Uterus (tissue), 4 donors: ENCODE results near the gene MLXIP. TPM values are rescaled to one million over a fixed set of nuclear protein-coding genes. Genes with fewer than 3 reads are reported as not detected.

Experiments
- DNase-seq, 2 donors: peaks; one replicate each; pipeline ENCODE4 v3.0.0-alpha.2; 2019 to 2020
- H3K27ac ChIP-seq, 2 donors: fragments of 200-600 bp; sonication (generic); 1 replicate in 1 of 2; 2 replicates in 1 of 2; pipeline ENCODE4 v1.5.1; 2016 to 2018
- H3K27me3 ChIP-seq, 2 donors: fragments of 200-600 bp; sonication (generic); one replicate each; pipeline ENCODE4 v1.5.1; 2018 to 2019; ENCODE audit warnings: control low read depth in 1 of 2
- H3K36me3 ChIP-seq, 2 donors: fragments of 200-600 bp; sonication (generic); one replicate each; pipeline ENCODE4 v1.5.1; 2019; ENCODE audit warnings: control low read depth in 1 of 2
- H3K4me1 ChIP-seq, 2 donors: fragments of 200-600 bp; sonication (generic); one replicate each; pipeline ENCODE4 v1.5.1; 2018 to 2019; ENCODE audit warnings: control low read depth in 1 of 2
- H3K4me3 ChIP-seq, 2 donors: fragments of 200-600 bp; sonication (generic); 1 replicate in 1 of 2; 2 replicates in 1 of 2; pipeline ENCODE4 v1.5.1; 2018 to 2019; ENCODE audit warnings: mild to moderate bottlenecking in 1 of 2
- H3K9me3 ChIP-seq, 2 donors: fragments of 200-600 bp; sonication (generic); one replicate each; pipeline ENCODE4 v1.5.1; 2019; ENCODE audit warnings: control low read depth in 1 of 2
- POLR2A ChIP-seq, 2 donors: fragments of 450-650 bp; IDR thresholded peaks; one replicate each; pipeline ENCODE4 v1.6.1; 2016; ENCODE audit warnings: antibody characterized with exemption in 2 of 2, mild to moderate bottlenecking in 1 of 2, moderate library complexity in 1 of 2
- intact Hi-C: fragments of 100-400 bp; cut with DNase I; formaldehyde crosslinking; loops from one replicate; pipeline ENCODE4 v1.15.1; 2023; ENCODE audit warnings: low total_unique reads
- total RNA-seq, 4 donors: library from RNA; depleted of rRNA in 3 of 4; stranded (reverse); fragments of >200 nt in 3 of 4; gene quantifications; one replicate each; pipeline versions ENCODE4 v1.1.0 to v1.2.4, GENCODE V29; 2014 to 2023
- TF ChIP-seq, protein P1 (sequence below), 4 experiments: fragments of 200-600 bp in 2 of 4; fragments of 450-650 bp in 2 of 4; sonication (generic) in 2 of 4; IDR thresholded peaks; one replicate each; pipeline ENCODE4 v1.5.1; 2016 to 2019; ENCODE audit warnings: antibody characterized with exemption in 4 of 4, mild to moderate bottlenecking in 2 of 4, moderate library complexity in 1 of 4
- donor health status: DM: yes; HTN: yes; CAD: no.

The MLXIP gene
- total RNA-seq, 4 donors from 2014 or later: 21.5 to 88.7 (median 24.7) TPM

DNA sequence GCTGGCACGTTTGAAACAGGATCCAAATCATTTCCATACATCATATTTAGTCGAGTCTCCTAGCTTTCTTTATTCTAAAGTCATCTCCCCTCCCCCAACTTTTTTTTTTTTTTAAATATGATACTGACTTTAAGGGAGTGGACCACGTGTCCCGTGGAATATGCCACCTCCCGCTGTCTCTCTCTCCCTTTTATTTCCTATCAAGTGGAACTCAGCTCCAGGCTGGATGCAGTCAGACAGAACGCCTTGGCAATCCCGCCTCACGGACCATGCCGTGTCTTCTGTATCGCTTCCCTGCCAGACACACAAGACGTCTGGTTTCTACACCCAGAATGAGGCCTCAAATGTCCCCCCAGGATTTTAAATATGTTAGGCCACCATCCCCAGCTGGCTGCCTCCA is 35.6 kb upstream of the MLXIP start:
- no peak for DNase-seq
- H3K27me3 ChIP-seq: no peaks in the 10 kb centered on the region
- no peaks in the 10 kb centered on the region for H3K9me3 ChIP-seq
- TF ChIP-seq POLR2A (IDR thresholded peaks at IDR 0.05): no peak
- TF ChIP-seq, protein P1, sequence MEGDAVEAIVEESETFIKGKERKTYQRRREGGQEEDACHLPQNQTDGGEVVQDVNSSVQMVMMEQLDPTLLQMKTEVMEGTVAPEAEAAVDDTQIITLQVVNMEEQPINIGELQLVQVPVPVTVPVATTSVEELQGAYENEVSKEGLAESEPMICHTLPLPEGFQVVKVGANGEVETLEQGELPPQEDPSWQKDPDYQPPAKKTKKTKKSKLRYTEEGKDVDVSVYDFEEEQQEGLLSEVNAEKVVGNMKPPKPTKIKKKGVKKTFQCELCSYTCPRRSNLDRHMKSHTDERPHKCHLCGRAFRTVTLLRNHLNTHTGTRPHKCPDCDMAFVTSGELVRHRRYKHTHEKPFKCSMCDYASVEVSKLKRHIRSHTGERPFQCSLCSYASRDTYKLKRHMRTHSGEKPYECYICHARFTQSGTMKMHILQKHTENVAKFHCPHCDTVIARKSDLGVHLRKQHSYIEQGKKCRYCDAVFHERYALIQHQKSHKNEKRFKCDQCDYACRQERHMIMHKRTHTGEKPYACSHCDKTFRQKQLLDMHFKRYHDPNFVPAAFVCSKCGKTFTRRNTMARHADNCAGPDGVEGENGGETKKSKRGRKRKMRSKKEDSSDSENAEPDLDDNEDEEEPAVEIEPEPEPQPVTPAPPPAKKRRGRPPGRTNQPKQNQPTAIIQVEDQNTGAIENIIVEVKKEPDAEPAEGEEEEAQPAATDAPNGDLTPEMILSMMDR (IDR thresholded peaks at IDR 0.05): no peak
- no peak overlapping the region for H3K4me3 ChIP-seq
- intact Hi-C loops: no loop called here
- H3K4me1 ChIP-seq: no peaks in the 10 kb centered on the region
- no peak overlapping the region for H3K27ac ChIP-seq
- no peaks in the 10 kb centered on the region for H3K36me3 ChIP-seq

DNA sequence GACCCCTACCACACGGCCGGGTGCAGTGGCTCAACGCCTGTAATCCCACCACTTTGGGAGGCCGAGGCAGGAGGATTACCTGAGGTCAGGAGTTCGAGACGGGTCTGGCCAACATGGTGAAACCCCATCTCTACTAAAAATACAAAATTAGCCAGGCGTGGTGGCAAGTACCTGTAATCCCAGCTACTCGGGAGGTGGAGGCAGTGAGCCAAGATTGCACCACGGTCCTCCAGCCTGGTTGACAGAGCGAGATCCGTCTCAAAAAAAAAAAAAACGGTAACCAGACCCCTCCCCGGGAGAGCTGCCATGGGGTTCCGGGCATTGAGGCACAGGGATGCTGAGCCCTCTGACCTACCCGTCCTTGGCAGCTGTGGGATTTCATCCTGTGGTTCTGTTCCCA is 35.1 kb upstream of the MLXIP start:
- no peak for DNase-seq
- Histone ChIP-seq H3K27ac (no peak overlapping the region), H3K4me1 (no peaks in the 10 kb centered on the region), H3K9me3 (no peaks in the 10 kb centered on the region), H3K36me3 (no peaks in the 10 kb centered on the region), H3K4me3 (no peak overlapping the region), H3K27me3 (no peaks in the 10 kb centered on the region)
- TF ChIP-seq POLR2A (IDR thresholded peaks at IDR 0.05): no peak
- TF ChIP-seq, protein P1 (IDR thresholded peaks at IDR 0.05): no peak
- intact Hi-C loops: no loop called here

DNA sequence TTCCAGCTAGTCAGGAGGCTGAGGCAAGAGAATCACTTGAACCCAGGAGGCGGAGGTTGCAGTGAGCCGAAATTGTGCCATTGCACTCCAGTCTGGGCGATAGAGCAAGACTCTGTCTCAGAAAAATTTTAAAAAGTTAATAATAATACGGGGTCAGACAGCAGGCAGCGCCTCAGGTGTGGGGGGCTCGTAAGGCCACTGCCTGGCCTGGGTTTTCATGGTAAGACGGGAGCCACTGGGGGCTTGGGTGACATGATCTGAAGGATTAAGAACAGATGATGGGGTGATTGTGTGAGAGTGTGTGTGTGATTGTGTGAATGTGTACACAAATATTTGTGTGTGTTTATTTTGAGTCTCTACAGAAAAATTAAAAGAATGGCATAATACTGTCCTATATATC is 33.3 kb upstream of the MLXIP start:
- Histone ChIP-seq H3K9me3 (no peaks in the 10 kb centered on the region), H3K36me3 (no peaks in the 10 kb centered on the region), H3K27ac (no peak overlapping the region), H3K4me1 (no peaks in the 10 kb centered on the region), H3K27me3 (no peaks in the 10 kb centered on the region), H3K4me3 (no peak overlapping the region)
- TF ChIP-seq POLR2A (IDR thresholded peaks at IDR 0.05): no peak
- TF ChIP-seq, protein P1 (IDR thresholded peaks at IDR 0.05): no peak
- no peak for DNase-seq
- intact Hi-C loops: no loop called here

DNA sequence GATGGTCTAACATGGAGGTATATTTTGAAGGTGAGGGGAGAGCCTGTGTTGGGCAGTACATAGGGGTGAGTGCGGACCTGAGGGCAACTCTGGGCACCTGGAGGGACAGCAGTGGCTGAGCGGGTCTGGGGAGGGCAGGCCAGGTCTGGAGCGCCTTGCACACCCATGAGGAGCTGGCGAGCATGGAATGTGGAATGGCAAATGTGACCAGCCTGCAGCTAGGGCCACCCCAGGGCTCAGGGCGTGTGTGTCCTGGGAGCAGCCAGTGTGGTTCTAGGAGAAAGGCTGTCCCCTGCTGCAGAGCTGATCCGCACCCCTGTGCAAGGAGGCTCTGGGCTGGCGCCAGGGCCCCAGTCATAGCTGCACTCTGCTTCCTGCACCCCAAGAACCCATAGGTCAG is 32.4 kb upstream of the MLXIP start:
- H3K27ac ChIP-seq: no peak overlapping the region
- intact Hi-C loops: no loop called here
- no peak overlapping the region for H3K4me3 ChIP-seq
- no peak for TF ChIP-seq POLR2A (IDR thresholded peaks at IDR 0.05)
- H3K36me3 ChIP-seq: no peaks in the 10 kb centered on the region
- no peak for DNase-seq
- H3K9me3 ChIP-seq: no peaks in the 10 kb centered on the region
- H3K27me3 ChIP-seq: no peaks in the 10 kb centered on the region
- no peaks in the 10 kb centered on the region for H3K4me1 ChIP-seq

DNA sequence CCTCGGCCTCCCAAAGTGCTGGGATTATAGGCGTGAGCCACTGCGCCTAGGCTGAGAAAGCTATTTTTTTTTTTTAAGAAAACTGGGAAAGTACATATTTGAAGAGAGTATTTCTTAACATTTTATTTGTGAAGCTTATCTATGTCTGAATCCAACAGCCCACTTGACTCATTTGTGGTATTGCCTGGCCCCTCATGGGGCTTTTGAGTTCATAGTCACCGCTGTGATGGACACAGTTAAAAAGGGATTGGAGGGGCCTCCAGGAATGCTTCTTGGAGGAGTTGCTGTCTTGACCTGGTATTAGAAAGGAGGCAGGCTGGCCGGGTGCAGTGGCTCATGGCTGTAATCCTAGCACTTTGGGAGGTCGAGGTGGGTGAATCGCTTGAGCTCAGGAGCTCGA is 30.4 kb upstream of the MLXIP start:
- Histone ChIP-seq H3K4me3 (no peak overlapping the region), H3K27me3 (no peaks in the 10 kb centered on the region), H3K9me3 (no peaks in the 10 kb centered on the region), H3K27ac (no peak overlapping the region), H3K36me3 (no peaks in the 10 kb centered on the region), H3K4me1 (no peaks in the 10 kb centered on the region)
- no peak for DNase-seq
- intact Hi-C loops: no loop called here
- no peak for TF ChIP-seq POLR2A (IDR thresholded peaks at IDR 0.05)
- TF ChIP-seq, protein P1 (IDR thresholded peaks at IDR 0.05): no peak

DNA sequence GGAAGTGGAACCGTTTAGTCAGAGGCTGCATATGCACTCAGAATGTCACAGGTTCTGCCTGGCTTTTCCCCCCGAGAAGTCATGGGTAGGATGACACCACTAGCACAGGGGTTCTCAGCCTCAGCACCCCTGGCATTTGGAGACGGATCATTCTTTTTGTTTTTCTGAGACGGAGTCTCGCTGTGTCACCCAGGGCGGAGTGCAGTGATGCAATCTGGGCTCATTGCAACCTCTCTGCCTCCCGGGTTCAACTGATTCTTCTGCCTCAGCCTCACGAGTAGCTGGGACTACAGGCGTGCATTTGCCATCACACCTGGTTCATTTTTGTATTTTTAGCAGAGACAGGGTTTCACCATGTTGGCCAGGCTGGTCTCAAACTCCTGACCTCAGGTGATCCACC is 28.7 kb upstream of the MLXIP start:
- intact Hi-C loops: no loop called here
- Histone ChIP-seq H3K9me3 (no peaks in the 10 kb centered on the region), H3K4me1 (no peaks in the 10 kb centered on the region), H3K27me3 (no peaks in the 10 kb centered on the region), H3K4me3 (no peak overlapping the region), H3K36me3 (no peaks in the 10 kb centered on the region), H3K27ac (no peak overlapping the region)
- DNase-seq: no peak
- TF ChIP-seq, protein P1 (IDR thresholded peaks at IDR 0.05): no peak
- no peak for TF ChIP-seq POLR2A (IDR thresholded peaks at IDR 0.05)
